GM12801 (cell line): ENCODE measurements around the gene PLEKHG7.

Experiments
- TF ChIP-seq, protein P1 (sequence below): IDR thresholded peaks from one replicate; pipeline ENCODE4 v1.5.1; 2011; ENCODE audit warnings: control low read depth; ENCODE audit not compliant: insufficient read length; ENCODE audit errors: extremely low read depth

The PLEKHG7 gene

DNA sequence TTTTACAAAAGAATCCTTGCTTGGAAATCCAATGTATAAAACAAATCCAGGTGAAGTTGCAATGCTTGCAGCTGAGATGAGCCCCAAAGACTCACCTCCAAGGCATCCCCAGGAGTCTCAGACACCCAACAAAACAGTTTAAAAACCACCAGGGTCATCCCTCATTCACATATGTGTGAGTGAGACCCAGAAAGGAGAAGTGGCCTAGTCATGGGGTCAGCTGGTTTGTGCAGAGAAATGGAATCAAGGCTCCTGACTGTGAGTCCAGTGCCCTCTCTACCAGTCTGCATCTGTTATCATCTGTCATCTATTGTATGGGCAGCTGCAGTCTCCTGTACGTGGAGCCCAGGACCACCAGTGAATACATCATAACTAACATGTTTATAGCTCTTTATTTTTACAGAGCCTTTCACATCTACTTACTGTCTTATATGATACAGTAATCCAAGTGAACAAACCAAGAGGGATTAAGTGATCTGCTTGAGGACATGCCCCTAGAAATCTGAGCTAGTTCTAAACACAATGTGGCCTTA, 27.1 kb downstream of the PLEKHG7 start:
- TF ChIP-seq, protein P1, sequence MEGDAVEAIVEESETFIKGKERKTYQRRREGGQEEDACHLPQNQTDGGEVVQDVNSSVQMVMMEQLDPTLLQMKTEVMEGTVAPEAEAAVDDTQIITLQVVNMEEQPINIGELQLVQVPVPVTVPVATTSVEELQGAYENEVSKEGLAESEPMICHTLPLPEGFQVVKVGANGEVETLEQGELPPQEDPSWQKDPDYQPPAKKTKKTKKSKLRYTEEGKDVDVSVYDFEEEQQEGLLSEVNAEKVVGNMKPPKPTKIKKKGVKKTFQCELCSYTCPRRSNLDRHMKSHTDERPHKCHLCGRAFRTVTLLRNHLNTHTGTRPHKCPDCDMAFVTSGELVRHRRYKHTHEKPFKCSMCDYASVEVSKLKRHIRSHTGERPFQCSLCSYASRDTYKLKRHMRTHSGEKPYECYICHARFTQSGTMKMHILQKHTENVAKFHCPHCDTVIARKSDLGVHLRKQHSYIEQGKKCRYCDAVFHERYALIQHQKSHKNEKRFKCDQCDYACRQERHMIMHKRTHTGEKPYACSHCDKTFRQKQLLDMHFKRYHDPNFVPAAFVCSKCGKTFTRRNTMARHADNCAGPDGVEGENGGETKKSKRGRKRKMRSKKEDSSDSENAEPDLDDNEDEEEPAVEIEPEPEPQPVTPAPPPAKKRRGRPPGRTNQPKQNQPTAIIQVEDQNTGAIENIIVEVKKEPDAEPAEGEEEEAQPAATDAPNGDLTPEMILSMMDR = no peak

DNA sequence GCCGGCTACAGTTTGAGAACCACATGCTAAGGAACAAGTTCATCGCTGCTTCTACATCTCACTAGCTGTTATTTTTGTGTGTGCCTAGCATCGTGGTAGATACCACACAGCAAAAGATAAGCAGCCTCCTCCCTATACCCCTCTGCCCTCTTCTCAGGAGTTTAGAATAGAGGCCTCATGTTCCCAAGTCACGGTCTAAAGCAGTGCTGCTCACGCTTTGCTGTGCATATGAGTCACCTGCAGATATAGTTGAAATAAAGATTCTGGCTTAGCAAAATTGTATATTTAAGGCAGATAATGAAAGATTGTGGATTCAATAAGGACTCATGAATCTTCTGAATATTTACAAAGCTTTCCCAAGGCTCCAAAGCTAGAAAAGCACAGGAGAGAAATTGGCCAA, 28.0 kb downstream of the PLEKHG7 start:
- TF ChIP-seq, protein P1 = no peak

DNA sequence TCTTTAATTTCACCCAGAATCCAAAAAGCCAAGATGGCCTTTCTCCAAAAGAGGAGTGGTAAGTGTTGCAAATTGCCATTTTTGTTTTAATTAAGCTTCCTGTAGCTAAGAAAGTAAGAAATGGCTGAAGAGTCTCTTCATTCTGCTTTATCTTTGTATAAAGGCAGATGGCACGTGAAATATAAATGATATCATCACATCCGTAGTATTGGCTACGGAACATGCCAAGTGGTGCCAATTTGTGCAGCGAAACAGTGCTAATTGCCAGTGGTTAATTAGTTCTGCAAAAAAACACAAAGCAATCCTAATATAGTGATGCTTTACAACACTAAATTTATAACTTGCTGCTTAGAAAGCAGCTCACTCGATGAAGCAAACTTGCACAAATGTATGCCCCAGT, 29.4 kb downstream of the PLEKHG7 start:
- TF ChIP-seq, protein P1 = no peak

DNA sequence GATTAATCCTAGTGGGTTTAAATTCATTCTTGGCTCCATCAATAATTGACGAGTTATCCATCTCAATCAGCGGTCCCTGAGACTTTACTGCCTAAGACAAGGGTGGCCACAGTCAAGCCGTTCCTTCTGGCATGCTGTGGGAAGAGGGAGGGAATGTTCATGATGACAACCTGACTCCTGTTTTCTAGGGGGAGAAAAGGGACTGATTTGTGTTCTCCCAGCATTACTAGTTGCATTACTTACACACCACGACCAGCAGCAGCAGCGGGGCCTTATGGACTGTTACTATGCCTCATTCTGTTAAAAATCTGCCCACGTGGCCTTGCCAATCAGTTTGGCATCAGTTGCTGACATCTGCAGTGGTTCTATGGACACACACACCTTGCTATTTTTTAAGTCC, 29.9 kb downstream of the PLEKHG7 start:
- TF ChIP-seq, protein P1 = no peak

DNA sequence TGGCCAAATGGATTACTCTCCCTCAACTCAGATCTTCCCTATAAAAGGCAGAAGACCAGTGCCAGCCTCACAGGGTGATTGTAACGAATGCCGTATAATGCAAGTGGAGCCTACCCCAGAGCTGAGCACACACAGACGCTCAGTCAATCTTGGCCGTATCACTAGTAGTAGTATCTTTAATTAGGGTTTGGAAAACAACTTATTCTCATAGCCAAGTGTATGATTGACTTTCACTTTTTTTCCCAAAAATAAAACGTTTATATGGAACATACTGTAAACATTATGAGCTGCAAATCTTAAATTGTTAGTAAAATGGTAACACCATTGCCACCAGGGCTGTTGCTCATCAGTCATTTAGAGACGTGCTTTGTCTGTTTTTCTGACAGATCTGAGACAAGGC, 30.4 kb downstream of the PLEKHG7 start:
- TF ChIP-seq, protein P1 = no peak

DNA sequence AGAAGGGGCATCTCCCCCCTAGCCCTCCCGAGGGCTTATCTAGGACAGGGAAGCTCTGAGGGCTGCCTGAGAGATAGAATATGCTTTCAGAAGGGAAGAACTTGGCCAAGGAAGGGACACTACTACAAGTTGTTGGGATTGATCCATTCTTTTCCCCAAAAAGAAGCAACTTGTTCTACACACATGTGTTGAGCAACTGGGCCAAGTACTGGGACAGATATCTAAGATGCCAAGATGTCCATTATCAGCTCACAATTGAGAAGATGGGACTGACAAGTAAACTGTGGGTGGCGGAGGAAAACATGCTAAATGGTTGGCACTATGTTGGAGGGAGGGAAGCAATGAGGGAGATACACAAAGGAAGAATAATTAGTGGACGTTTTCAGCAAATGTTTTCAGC, 30.9 kb downstream of the PLEKHG7 start:
- TF ChIP-seq, protein P1 = no peak

DNA sequence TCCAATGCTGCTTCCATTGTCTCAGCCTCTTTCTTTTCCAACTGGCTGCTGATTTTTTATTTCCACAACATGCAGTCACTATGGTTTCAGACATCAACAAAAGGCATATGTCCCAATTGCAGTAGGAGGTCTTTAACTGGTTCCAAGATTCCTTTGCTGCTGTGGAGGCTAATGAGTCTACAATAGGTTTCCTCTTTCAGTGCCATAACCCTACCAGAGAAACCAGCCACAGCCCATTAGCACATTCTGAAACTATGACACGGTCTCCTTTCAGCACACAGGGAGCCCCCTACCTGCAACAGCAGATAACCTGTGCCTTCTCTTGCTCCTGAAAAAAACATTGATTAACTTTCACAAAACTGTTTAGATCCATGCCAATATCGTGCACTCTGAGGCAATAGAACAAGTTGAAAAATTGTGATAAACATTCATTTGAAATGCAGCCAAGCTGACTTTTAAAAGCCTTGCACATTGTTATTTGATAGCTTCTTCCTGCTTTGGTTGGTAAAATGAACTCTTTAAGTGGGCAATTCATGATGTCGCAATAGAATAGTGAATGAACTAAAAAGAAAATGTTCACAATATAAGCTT, 32.4 kb downstream of the PLEKHG7 start:
- TF ChIP-seq, protein P1 = no peak
